HFF-Myc (cell line): ENCODE results near the gene AQP12B.
"Not testable (repeated sequence)": the region's sequence is repeated elsewhere in the genome, so short reads cannot be mapped to it uniquely, and the experiment has no call there.

Experiments used
- DNase-seq: peaks from one replicate; pipeline ENCODE4 v3.0.0-alpha.2; 2011; ENCODE audit warnings: low read depth; ENCODE audit errors: extremely low read depth
- H3K4me3 ChIP-seq: replicated peaks from 2 replicates; pipeline ENCODE4 v1.5.1; 2011; ENCODE audit warnings: low read depth, mild to moderate bottlenecking, control low read depth, low read length
- TF ChIP-seq, protein P1 (sequence below): IDR thresholded peaks from 2 replicates; pipeline ENCODE4 v1.5.1; 2012; ENCODE audit warnings: mild to moderate bottlenecking, low read depth, low read length, control low read depth; ENCODE audit errors: missing control alignments

The AQP12B gene

DNA sequence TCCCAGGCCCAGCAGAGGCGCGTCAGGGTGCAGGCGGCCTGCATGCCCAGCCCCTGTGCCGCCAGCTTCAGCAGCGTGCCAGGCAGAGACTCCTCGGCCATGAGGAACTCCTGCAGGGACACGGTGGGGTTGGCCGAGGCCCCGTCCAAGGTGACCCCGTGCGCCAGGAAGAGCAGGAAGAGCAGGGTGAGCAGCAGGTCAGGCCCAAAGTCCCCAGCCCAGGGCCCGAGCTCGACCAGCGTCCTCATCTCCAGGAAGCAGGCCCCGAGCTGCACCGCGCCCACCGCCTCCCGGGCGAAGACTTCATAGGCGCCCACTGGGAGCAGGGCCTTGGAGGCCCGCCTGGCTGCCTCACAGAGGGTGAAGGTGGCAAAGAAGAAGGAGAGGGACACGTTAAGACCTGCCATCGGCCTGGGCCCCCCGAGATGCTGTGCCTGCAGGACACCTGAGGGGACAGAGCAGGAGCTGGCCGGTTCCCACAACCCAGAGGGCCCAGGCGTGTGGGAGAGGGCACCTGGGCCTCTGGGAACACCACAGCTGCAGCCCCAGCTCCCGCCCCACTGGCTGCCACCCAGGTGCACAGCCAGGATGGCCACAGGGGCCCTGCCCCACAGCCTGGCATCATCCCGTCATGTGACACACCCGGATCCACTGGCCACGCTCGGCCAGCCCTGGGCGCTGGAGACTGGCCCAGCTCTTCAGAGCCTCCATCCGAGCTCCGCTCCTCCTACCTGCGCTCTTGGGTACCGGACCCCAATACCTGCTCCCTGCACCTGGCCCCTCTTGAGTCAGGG, at the start of gene AQP12B:
Gene AQP12B (minus strand): TSS at position 455 of the 794 bp plus-strand sequence. CDS start 48 bp downstream, at position 407.
- DNase-seq, H3K4me3 ChIP-seq: not testable (repeated sequence)

DNA sequence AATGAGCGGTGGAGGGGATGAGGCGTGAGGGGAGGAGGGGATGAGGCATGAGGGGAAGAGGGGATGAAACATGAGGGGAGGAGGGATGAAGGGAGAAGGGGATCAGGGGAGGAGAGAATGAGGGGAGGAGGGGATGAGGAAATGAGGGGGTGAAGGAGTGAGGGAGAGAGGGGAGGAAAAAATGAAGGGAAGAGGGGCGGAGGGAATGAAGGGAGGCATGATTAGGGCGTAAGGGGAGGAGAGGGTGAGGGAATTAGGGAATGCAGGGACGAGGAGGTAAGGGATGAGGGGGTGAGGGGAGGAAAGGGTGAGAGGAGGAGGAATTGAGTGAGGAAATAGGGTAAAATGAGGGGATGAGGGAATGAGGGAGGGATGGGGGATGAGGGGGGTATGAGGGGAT, 49.5 kb upstream of the AQP12B start:
- DNase-seq: no peak
- H3K4me3 ChIP-seq: no peak overlapping the region
- TF ChIP-seq, protein P1, sequence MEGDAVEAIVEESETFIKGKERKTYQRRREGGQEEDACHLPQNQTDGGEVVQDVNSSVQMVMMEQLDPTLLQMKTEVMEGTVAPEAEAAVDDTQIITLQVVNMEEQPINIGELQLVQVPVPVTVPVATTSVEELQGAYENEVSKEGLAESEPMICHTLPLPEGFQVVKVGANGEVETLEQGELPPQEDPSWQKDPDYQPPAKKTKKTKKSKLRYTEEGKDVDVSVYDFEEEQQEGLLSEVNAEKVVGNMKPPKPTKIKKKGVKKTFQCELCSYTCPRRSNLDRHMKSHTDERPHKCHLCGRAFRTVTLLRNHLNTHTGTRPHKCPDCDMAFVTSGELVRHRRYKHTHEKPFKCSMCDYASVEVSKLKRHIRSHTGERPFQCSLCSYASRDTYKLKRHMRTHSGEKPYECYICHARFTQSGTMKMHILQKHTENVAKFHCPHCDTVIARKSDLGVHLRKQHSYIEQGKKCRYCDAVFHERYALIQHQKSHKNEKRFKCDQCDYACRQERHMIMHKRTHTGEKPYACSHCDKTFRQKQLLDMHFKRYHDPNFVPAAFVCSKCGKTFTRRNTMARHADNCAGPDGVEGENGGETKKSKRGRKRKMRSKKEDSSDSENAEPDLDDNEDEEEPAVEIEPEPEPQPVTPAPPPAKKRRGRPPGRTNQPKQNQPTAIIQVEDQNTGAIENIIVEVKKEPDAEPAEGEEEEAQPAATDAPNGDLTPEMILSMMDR: no peak

DNA sequence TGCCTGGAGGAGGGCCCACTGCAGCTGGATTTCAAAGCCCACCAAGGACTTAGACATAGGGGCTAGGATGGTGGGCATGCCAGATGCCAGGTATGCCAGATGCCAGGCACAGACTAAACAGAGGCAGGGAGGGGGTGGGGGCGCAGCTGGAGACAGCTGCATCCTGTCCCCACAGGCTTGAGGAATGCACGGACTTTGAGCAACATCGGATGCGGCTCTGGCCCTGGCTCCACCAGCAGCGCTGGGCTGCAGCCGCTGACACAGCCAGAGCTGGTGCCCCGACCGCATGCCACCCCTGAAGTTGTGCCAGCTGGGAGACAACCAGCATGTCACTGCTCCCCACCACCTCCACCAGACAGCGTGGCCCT, 48.5 kb upstream of the AQP12B start:
- H3K4me3 ChIP-seq: no peak overlapping the region
- no peak for DNase-seq
- TF ChIP-seq, protein P1: no peak

GRCh38 chr2:240730501-240731177, 48.0 kb upstream of the AQP12B start:
- DNase-seq: no peak
- H3K4me3 ChIP-seq: no peak overlapping the region
- TF ChIP-seq, protein P1: no peak

DNA sequence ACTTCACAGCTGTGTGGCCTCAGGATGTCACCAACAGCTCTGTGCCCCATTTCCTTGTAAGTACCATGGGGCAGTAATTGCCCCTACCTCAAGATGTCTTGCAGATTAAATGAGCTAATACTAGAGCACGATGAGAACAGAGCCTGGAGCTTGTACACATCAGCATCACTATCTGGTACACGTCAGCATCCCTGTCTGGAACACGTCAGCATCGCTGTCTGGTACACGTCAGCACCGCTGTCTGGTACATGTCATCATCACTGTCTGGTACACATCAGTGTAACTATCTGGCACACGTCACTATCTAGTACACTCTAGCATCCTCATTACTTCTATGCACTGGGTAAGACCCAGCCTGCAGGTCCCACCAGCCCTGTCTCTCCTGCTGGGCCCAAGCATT, 46.1 kb upstream of the AQP12B start:
- TF ChIP-seq, protein P1: no peak
- no peak for DNase-seq
- H3K4me3 ChIP-seq: no peak overlapping the region

DNA sequence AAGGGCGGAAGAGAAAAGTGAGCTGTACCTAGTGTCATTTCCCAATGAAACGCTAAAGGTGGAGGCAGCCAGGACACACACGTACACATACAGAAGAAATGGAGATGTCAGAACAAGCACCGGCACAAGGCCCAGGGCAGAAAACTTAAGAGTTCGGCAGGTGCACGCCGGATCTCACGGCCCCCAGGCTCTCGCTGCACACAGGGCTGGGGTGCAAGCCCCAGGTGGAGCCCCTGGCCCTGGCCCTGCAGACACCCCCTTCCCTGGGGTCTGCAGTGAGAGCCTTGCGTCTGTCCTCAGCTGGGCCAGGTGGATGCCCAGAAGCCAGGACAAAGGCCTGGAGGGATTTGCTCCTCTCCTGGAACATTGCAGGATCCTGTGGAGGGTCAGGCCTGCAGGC, 45.7 kb upstream of the AQP12B start:
- DNase-seq: no peak
- TF ChIP-seq, protein P1: no peak
- no peak overlapping the region for H3K4me3 ChIP-seq

GRCh38 chr2:240727913-240728312, 45.2 kb upstream of the AQP12B start:
- H3K4me3 ChIP-seq: no peak overlapping the region
- TF ChIP-seq, protein P1: no peak
- DNase-seq: no peak
